ENCODE results near the gene NPPC.
"Not testable (repeated sequence)": the region's sequence is repeated elsewhere in the genome, so short reads cannot be mapped to it uniquely, and the experiment has no call there.

Gene NPPC

DNA sequence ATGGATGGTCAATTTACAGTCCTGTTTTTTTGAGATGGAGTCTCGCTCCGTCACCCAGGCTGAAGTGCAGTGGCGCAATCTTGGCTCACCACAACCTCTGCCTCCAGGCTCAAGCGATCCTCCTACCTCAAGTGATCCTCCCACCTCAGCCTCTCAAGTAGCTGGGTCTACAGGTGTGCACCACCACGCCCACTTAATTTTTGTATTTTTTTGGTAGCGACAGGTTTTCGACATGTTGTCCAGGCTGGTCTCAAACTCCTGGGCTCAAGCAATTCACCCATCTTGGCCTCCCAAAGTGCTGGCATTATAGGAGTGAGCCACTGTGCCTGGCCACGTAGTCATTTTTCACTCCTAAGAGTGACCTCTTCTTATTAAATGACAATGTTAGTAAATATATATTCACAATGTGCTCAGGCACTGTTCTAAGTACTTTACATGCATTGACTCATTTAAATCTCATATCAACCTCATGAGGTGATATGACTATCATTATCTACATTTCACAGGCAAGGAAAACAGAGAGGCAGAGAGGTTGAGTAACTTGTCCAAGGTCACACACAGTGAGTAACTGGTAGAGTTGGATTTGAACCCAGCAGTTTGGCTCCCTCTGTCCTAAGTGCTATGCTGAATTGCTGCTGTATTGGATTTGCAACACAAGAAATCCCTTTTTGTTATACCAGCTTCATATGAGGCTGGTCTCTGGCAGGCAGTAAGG is 29.7 kb upstream of the NPPC start:
- Histone ChIP-seq H3K4me3 (ENCODE audit: severe bottlenecking) (no peak overlapping the region), H3K27me3 (ENCODE audit: insufficient read depth, poor library complexity, severe bottlenecking) (no peaks in the 10 kb centered on the region), H3K27ac (ENCODE audit: poor library complexity, severe bottlenecking) (no peak overlapping the region), H3K9me3 (ENCODE audit: severe bottlenecking) (no peaks in the 10 kb centered on the region), H3K4me1 (ENCODE audit: insufficient read depth, poor library complexity, severe bottlenecking) (peaks cover 3% of the 10 kb centered on the region), H3K36me3 (ENCODE audit: low read depth) (no peaks in the 10 kb centered on the region)
- no peak for DNase-seq (ENCODE audit: low spot score)
- ATAC-seq (ENCODE audit: low read depth): no peak
- TF ChIP-seq, protein P1, sequence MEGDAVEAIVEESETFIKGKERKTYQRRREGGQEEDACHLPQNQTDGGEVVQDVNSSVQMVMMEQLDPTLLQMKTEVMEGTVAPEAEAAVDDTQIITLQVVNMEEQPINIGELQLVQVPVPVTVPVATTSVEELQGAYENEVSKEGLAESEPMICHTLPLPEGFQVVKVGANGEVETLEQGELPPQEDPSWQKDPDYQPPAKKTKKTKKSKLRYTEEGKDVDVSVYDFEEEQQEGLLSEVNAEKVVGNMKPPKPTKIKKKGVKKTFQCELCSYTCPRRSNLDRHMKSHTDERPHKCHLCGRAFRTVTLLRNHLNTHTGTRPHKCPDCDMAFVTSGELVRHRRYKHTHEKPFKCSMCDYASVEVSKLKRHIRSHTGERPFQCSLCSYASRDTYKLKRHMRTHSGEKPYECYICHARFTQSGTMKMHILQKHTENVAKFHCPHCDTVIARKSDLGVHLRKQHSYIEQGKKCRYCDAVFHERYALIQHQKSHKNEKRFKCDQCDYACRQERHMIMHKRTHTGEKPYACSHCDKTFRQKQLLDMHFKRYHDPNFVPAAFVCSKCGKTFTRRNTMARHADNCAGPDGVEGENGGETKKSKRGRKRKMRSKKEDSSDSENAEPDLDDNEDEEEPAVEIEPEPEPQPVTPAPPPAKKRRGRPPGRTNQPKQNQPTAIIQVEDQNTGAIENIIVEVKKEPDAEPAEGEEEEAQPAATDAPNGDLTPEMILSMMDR (IDR thresholded peaks at IDR 0.05; ENCODE audit: poor library complexity, severe bottlenecking): no peak

DNA sequence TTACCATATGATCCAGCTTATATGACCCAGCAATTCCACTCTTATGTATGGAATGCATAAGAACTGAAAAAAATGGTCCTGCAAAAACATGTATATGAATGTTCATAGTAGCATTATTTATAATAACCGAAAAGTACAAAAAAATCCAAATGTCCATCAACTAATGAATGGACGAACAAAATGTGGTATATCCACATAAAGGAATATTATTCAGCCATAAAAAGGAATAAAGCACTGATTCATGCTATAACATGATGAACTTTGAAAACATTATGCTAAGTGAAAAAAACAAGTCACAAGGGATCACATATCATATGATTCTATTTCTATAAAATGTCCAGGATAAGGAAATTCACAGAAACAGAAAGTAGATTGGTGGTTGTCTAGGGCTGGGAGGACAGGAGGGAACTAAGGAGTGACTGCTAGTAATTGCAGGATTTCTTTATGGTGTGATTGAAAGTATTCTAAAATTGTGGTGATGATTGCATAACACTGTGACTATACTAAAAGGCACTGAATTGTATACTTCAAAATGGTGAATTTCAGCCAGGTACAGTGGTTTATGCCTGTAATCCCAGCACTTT is 25.3 kb upstream of the NPPC start:
- Histone ChIP-seq H3K4me1 (ENCODE audit: insufficient read depth, poor library complexity, severe bottlenecking) (no peaks in the 10 kb centered on the region), H3K36me3 (ENCODE audit: low read depth) (no peaks in the 10 kb centered on the region), H3K9me3 (ENCODE audit: severe bottlenecking) (no peaks in the 10 kb centered on the region), H3K27ac (ENCODE audit: poor library complexity, severe bottlenecking) (no peak overlapping the region), H3K4me3 (ENCODE audit: severe bottlenecking) (no peak overlapping the region), H3K27me3 (ENCODE audit: insufficient read depth, poor library complexity, severe bottlenecking) (no peaks in the 10 kb centered on the region)
- TF ChIP-seq, protein P1 (IDR thresholded peaks at IDR 0.05; ENCODE audit: poor library complexity, severe bottlenecking): no peak
- DNase-seq (ENCODE audit: low spot score) (no peak), ATAC-seq (ENCODE audit: low read depth) (no peak)

DNA sequence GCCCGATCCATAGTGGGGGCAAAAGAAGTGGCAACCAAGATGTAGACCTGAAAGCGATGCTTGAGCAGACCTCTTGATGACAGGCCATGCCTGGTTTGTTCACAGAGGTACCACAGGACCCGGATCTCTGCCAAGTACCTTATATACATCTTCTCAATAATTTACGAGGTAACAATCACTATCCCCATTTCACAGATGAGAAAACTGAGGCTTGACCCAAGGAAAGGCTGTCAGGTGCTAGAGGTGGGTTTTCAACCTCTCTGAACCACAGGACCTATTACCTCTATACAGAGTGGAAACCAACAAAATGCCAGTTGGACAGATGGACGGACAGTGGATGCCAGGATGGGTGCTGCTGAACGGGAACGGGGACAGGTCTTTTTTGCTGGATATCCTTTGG is 21.5 kb upstream of the NPPC start:
- Histone ChIP-seq H3K36me3 (ENCODE audit: low read depth) (no peaks in the 10 kb centered on the region), H3K9me3 (ENCODE audit: severe bottlenecking) (no peaks in the 10 kb centered on the region), H3K4me1 (ENCODE audit: insufficient read depth, poor library complexity, severe bottlenecking) (no peaks in the 10 kb centered on the region), H3K27me3 (ENCODE audit: insufficient read depth, poor library complexity, severe bottlenecking) (no peaks in the 10 kb centered on the region), H3K27ac (ENCODE audit: poor library complexity, severe bottlenecking) (no peak overlapping the region), H3K4me3 (ENCODE audit: severe bottlenecking) (no peak overlapping the region)
- DNase-seq (ENCODE audit: low spot score): no peak
- ATAC-seq (ENCODE audit: low read depth): no peak
- TF ChIP-seq, protein P1 (IDR thresholded peaks at IDR 0.05; ENCODE audit: poor library complexity, severe bottlenecking): no peak

DNA sequence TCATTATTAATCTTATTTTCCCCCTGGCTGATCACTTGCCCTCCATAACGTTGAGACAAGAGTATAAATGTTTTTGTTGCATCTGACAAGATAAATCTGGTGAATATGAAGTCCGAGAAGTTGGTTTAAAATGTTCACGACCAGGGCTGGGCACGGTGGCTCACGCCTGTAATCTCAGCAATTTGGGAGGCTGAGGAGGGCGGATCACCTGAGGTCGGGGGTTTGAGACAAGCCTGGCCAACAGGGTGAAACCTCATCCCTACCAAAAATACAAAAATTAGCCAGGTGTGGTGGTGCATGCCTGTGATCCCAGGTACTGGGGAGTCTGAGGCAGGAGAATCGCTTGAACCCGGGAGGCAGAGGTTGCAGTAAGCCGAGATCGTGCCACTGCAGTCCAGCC is 20.9 kb upstream of the NPPC start:
- not testable (repeated sequence) for DNase-seq (ENCODE audit: low spot score); H3K9me3 ChIP-seq (ENCODE audit: severe bottlenecking); H3K27ac ChIP-seq (ENCODE audit: poor library complexity, severe bottlenecking); ATAC-seq (ENCODE audit: low read depth); H3K36me3 ChIP-seq (ENCODE audit: low read depth); H3K4me3 ChIP-seq (ENCODE audit: severe bottlenecking); H3K4me1 ChIP-seq (ENCODE audit: insufficient read depth, poor library complexity, severe bottlenecking); H3K27me3 ChIP-seq (ENCODE audit: insufficient read depth, poor library complexity, severe bottlenecking)

DNA sequence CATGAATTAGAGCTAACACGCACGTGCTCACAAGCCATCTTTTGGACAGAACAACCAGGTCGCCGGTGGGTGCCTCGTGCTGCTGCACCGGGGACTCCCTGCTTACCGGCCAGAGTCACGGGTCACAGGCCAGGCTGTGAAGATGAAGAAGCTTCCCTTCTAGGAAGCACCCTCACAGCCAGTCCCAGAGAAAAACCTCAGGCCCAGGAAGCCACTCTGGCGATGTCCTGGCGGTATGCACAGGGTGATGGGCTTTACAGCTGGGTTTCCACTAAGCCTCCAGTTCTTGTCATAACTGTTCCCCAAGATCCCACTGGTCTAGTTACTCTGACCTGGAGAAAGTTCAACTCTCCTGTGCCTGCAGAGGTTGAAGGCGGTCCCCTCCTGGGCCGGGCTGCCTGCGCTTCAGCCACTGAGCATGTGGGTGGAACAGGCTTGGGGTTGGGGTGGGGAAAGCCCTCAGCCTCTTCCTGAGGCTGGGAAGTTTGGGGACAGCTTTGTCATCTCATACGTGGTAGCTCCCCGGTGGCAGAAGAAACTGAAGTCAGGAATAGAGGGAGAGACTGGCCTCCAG is 20.1 kb upstream of the NPPC start:
- H3K4me3 ChIP-seq (ENCODE audit: severe bottlenecking): no peak overlapping the region
- H3K4me1 ChIP-seq (ENCODE audit: insufficient read depth, poor library complexity, severe bottlenecking): no peaks in the 10 kb centered on the region
- no peaks in the 10 kb centered on the region for H3K36me3 ChIP-seq (ENCODE audit: low read depth)
- no peaks in the 10 kb centered on the region for H3K9me3 ChIP-seq (ENCODE audit: severe bottlenecking)
- ATAC-seq (ENCODE audit: low read depth) (no peak), DNase-seq (ENCODE audit: low spot score) (no peak)
- H3K27me3 ChIP-seq (ENCODE audit: insufficient read depth, poor library complexity, severe bottlenecking): no peaks in the 10 kb centered on the region
- H3K27ac ChIP-seq (ENCODE audit: poor library complexity, severe bottlenecking): no peak overlapping the region
- TF ChIP-seq, protein P1 (IDR thresholded peaks at IDR 0.05; ENCODE audit: poor library complexity, severe bottlenecking): no peak

Data from RWPE2 (cell line).